ENCODE results near the gene ELOB. TPM values are rescaled to one million over a fixed set of nuclear protein-coding genes. Genes with fewer than 3 reads are reported as not detected.

Gene ELOB
- total RNA-seq, 1 experiment from 2014 or later, result 289 TPM

- H3K4me3 ChIP-seq (ENCODE audit: low read length), result no peak overlapping the region
- no TSS peak for BruUV-seq (replicated peaks)
- H3K79me2 ChIP-seq (ENCODE audit: low read length), result no peaks in the 10 kb centered on the region
- ChIA-PET POLR2A (ENCODE audit: unreplicated experiment) (no interaction called here), CTCF (no interaction called here)
- no peak overlapping the region for H2AFZ ChIP-seq (ENCODE audit: low read length)
- H3K27me3 ChIP-seq (ENCODE audit: low read length), result no peaks in the 10 kb centered on the region; the same call in 1 of the 2 replicates
- H3K27ac ChIP-seq (ENCODE audit: low read length), result no peak overlapping the region
- DNase-seq (no peak), ATAC-seq (no peak)
- H3K4me1 ChIP-seq (ENCODE audit: insufficient read depth, low read length), result no peaks in the 10 kb centered on the region
- H3K4me2 ChIP-seq (ENCODE audit: low read length), result no peak overlapping the region
- no peaks in the 10 kb centered on the region for H3K36me3 ChIP-seq (ENCODE audit: low read depth, low read length)
- no peaks in the 10 kb centered on the region for H3K9me3 ChIP-seq (ENCODE audit: low read length)
- no peaks in the 10 kb centered on the region for H3K9me2 ChIP-seq (replicated peaks; ENCODE audit: low read length)
- TF ChIP-seq EZH2 (IDR thresholded peaks at IDR 0.05; ENCODE audit: low read length, unreplicated experiment) (no peak), CTCF (conservative IDR thresholded peaks at IDR 0.05; ENCODE audit: low read depth, low read length) (no peak), EZH2phosphoT487 (IDR thresholded peaks at IDR 0.05; ENCODE audit: borderline replicate concordance, low read length) (no peak)
- H4K20me1 ChIP-seq (ENCODE audit: low read length), result no peaks in the 10 kb centered on the region
- H3F3A ChIP-seq (ENCODE audit: low read length, unreplicated experiment), result no peaks in the 10 kb centered on the region
- intact Hi-C loops (cut with micrococcal nuclease), result no loop called here
- H3K9ac ChIP-seq (ENCODE audit: low read length), result no peak overlapping the region
Measured at GRCh38 chr16:2787961-2788360, 10.9 kb upstream of the ELOB start.

GRCh38 chr16:2787406-2787805 is 10.3 kb upstream of the ELOB start, which contains the start of gene PRSS33:
TSS of gene PRSS33 (minus strand) at chr16:2787560. CDS start at chr16:2786547, 1,013 bp downstream.
- no peaks in the 10 kb centered on the region for H3K9me3 ChIP-seq (ENCODE audit: low read length)

More at GRCh38 chr16:2787406-2787805, 10.3 kb upstream of the ELOB start, which contains the start of gene PRSS33:
- ChIA-PET POLR2A (ENCODE audit: unreplicated experiment) (no interaction called here), CTCF (no interaction called here)
- intact Hi-C loops (cut with micrococcal nuclease), result no loop called here
- no TSS peak for BruUV-seq (replicated peaks)
- DNase-seq, result no peak
- no peak for TF ChIP-seq EZH2phosphoT487 (IDR thresholded peaks at IDR 0.05; ENCODE audit: borderline replicate concordance, low read length)
- no peak for TF ChIP-seq CTCF (conservative IDR thresholded peaks at IDR 0.05; ENCODE audit: low read depth, low read length)
- no peak for TF ChIP-seq EZH2 (IDR thresholded peaks at IDR 0.05; ENCODE audit: low read length, unreplicated experiment)
- H2AFZ ChIP-seq (ENCODE audit: low read length), result no peak within 1 kb of the TSS
- no peaks in the 10 kb centered on the region for H4K20me1 ChIP-seq (ENCODE audit: low read length)
- no peak within 1 kb of the TSS for H3K4me3 ChIP-seq (ENCODE audit: low read length)
- H3K27ac ChIP-seq (ENCODE audit: low read length), result no peak within 1 kb of the TSS
- H3K9ac ChIP-seq (ENCODE audit: low read length), result no peak within 1 kb of the TSS
- no peaks in the 10 kb centered on the region for H3K36me3 ChIP-seq (ENCODE audit: low read depth, low read length)
- no peaks in the 10 kb centered on the region; the same call in 1 of the 2 replicates for H3K27me3 ChIP-seq (ENCODE audit: low read length)
- ATAC-seq, result no peak
- no peaks in the 10 kb centered on the region for H3K9me2 ChIP-seq (replicated peaks; ENCODE audit: low read length)
- H3K4me1 ChIP-seq (ENCODE audit: insufficient read depth, low read length), result no peaks in the 10 kb centered on the region
- H3K79me2 ChIP-seq (ENCODE audit: low read length), result no peaks in the 10 kb centered on the region
- H3K4me2 ChIP-seq (ENCODE audit: low read length), result no peak within 1 kb of the TSS
- H3F3A ChIP-seq (ENCODE audit: low read length, unreplicated experiment), result no peaks in the 10 kb centered on the region
